MV-4-11 (cell line): Measurements from ENCODE around the gene AQP1.

Experiments used
- DNase-seq: peaks from one replicate; lab custom pipeline; 2025; lab: John Stamatoyannopoulos, UW

The AQP1 gene

GRCh38 chr7:30906515-30907240, 5.0 kb upstream of the AQP1 start:
- no peak for DNase-seq

DNA sequence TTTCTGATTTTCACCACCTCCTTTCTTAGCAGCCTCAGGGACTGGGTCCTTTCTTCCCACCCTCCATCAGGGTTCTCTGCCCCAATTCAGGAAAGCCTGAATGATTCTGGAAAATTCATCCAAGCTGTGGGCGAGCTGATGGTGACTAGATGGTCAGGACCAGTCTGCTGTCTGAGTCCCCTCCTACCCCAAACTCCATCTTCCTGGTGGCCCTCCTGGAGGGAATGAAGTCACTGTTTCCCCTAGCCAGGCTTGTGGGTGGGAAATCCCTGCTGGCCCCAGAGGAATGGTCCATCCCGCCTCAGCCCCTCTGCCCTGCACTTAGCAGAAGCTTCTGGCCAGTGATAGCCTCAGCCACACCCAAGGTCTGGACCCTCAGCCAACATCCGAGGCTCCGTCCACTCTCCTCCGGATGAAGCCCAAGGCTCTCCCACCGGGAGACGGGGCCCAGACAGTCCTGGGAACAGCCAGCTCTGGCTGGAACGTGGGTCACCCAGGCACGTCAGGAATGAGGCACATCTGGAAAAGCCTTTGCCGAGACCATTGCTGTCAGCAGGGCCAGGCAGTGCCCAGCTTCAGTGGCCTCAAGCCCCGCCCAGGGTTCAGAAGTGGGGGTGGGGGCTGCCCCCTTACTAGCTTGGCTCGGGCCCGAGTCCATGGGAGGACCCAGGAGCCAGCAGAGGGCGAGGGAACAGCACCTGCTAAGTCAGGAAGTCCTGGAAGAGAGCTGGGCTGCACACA, 4.0 kb upstream of the AQP1 start:
- DNase-seq = no peak

DNA sequence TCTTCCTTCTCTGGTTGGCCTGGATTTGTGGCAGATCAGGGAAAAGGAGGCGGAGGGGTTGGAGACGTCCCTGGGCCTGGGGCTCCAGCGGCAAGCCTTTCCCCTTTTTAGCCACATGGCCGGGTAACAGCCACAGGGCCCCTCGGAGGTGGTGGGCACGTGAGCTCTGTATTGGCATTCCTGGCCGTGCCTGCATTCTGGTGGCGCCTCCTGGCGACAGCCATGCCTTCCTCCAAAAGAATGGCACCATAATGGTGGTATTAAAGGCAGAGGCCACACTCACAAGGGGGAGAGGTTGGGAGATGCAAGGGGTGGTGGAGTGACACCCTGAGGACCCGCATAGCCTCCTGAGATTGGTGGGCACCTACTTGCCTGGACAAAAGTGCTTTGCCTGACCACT, 3.0 kb upstream of the AQP1 start:
- no peak for DNase-seq

DNA sequence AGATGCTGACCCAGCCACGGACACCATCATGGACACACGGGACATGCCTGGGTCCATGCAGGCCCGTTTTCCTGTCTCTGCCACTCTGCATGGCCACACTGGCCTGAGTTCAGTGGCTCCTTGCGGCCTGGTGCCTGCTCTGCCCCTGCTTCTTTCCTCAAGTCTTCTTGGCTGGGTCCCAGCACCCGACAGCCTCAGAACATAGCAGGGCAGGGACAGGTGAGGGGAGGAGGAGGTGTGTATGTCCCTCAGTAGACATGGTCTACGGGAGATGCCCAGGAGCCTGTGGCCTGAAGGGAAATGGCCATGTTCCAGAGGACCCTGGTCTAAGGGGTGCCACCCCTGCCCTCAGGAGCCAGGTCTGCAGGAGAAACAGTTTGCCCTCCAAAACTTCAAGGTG, 2.2 kb upstream of the AQP1 start:
- DNase-seq = no peak

DNA sequence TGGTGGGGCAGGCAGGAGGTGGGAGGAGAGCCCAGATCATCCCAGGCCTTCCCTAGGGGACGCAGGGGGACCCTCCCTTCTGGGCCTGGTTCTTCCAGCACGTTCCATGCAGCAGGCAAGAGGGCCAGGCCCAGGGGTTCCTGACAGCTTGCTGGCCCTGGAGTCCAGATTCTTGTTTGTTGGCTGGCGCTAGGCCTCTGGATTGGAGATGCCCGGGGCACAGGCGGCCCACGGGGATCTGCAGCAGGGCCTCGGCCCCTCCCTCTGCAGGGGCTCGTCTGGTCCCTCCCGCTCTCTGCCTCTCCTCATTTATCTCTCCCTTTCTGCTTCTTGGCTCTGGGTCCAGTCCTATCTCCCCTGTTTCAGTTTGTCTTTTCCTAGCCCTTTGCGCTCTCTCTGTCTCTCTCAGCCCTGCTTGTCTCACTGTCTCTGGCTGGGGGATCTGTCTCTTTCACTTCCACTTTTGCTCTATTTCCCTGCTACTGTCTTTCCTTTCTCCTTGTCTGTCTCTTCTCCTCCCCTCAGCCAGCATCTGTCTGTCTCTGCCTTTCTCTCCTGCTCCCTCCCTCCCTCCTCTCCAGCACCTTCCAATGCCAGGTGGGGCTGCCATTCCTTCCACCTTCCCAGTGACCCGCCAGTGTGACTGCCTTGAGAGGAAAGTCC, 1.1 kb upstream of the AQP1 start:
- DNase-seq = peak; percentile 33

GRCh38 chr7:30911133-30911532, 520 bp upstream of the AQP1 start:
- DNase-seq = no peak

- no peak for DNase-seq
Observed at GRCh38 chr7:30912021-30912730, 523 bp downstream of the AQP1 start.

DNA sequence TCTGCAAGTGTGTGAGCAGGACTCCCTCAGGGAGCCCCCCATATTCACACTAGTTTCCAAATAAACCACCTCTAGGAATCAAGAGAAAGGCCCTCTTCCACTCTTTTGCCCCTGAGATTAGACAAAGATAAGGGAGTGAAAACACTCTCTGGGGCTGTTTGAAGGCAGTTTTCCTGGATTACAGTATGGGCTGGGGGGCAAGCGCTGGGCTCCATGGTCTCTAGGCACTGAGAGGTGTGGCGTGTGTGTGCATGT, 1.0 kb downstream of the AQP1 start:
- DNase-seq = no peak

DNA sequence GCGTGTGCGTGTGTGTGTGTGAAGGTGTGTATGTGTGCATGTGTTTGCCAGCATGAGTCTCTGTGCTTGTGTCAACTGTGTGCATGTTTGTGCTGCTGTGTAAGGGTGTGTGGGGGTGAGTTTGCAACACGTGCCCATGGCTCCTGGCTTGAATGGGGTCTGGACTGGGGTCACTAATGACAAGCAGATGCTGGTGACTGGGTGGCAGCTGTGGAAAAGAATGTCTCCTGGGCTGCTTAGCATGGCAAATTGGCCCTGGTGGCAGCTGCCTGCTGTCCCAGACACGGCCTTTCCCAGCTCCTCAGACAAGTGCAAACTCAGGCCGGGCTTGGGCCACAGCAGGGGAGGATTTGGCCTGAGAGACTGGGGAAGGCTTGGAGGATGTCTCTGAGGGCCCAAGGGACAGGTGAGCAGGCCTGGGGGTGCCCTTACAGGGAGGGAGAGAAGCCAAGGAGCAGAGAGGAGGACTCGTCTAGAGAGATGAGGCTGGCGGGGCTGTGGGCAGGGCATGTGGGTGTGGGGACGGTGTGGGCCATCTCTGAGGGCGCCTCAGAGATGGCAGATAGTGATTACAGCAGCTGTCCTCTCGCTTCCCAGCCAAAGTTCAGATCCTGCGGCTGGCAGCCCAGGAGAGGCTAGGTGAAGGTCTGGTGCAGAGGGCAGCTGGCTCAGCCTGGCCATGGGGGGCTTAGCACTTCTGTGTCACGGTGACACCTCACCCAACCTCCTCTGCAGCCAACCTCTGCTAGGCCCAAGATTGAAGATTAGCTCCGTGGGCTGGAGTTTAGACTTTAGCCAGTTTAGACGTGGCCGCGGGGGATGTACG, 1.5 kb downstream of the AQP1 start:
- no peak for DNase-seq

- no peak for DNase-seq
Observed at GRCh38 chr7:30913821-30914515, 2.3 kb downstream of the AQP1 start.

GRCh38 chr7:30914596-30914995, 2.9 kb downstream of the AQP1 start:
- DNase-seq = peak; percentile 36

DNA sequence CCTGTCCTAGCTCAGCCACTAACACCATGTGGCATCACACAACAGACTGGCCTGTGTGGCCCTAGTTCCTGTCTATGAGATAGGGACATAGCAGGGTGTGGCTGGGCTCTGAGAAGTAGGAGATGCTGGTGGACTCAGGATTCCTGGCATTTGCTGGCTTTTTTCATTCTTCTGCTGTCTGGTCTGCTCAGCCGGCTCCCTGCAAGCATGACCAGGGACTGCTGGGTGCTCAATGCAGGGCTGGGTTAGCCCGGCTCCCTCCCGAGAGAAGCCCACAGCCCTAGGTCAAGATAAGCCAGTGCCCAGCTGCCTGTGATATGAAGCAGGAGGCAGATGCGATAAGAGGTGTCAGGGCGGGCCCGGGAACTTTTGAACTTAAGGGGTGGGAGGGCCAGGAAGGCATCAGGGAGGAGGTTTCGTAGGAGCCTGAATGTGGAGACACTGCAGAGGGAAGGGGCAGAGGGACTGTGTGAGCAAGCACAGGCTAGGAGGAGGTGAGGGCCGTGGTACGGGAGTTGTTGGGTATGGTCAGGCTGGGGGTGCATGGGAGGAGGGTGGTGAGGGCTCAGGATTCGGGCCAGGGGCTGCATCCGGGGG, 3.5 kb downstream of the AQP1 start:
- no peak for DNase-seq

- DNase-seq = no peak
Observed at GRCh38 chr7:30915751-30916150, 4.1 kb downstream of the AQP1 start.

DNA sequence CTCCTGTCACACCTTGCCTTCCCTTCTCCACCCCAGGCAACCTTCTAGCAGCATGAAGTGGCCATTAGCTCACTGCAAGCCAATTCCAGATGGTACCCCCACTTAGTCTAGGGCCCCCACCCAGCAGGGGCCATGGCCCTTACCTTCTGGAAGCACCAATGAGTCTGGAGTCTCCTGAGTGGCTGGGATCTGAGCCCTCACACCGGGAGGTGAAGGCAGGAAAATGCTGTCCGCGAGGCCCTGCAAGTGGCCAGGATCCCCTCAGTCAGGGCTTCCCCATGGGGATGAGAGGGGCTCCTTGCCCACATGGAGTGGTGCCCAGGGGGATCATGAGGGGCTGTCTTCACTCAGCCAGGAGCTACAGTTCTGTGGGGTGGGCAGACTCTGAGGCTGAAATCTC, 4.6 kb downstream of the AQP1 start:
- no peak for DNase-seq

- DNase-seq = no peak
Observed at GRCh38 chr7:30916767-30917166, 5.1 kb downstream of the AQP1 start.

DNA sequence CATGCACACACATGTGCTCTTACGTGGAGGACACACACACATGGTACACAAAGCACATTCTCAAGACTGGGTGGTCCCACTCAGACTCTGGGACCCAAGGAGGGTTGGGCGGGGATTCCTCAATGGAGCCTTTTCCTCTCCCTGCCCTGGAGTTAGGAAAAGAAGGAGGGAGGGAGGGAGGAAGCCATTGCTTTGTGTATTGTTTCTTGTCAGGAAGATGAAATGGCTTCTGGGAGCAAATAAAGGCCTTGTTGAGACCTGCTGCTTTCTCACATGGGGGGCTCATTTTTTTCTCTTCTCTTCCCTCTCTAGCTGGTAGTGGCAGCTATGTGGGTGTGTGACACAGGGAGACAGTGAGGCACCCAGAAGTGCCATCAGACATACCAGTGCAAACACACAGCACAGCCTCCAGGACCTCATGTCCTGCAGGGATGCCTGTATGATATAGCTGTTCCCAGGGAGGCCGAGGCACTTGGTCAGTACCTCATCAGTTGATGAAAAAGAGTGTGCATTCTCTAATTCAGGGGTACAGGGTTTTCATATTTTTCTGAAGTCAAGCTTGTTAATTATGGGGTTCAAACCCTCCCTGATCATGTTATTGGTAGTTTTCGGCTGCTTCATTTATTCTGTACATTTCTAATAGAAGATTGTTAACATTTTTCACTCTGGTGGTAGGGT, 5.7 kb downstream of the AQP1 start:
- no peak for DNase-seq

GRCh38 chr7:30918676-30919075, 7.0 kb downstream of the AQP1 start:
- DNase-seq = no peak

GRCh38 chr7:30920021-30920583, 8.4 kb downstream of the AQP1 start:
- no peak for DNase-seq

DNA sequence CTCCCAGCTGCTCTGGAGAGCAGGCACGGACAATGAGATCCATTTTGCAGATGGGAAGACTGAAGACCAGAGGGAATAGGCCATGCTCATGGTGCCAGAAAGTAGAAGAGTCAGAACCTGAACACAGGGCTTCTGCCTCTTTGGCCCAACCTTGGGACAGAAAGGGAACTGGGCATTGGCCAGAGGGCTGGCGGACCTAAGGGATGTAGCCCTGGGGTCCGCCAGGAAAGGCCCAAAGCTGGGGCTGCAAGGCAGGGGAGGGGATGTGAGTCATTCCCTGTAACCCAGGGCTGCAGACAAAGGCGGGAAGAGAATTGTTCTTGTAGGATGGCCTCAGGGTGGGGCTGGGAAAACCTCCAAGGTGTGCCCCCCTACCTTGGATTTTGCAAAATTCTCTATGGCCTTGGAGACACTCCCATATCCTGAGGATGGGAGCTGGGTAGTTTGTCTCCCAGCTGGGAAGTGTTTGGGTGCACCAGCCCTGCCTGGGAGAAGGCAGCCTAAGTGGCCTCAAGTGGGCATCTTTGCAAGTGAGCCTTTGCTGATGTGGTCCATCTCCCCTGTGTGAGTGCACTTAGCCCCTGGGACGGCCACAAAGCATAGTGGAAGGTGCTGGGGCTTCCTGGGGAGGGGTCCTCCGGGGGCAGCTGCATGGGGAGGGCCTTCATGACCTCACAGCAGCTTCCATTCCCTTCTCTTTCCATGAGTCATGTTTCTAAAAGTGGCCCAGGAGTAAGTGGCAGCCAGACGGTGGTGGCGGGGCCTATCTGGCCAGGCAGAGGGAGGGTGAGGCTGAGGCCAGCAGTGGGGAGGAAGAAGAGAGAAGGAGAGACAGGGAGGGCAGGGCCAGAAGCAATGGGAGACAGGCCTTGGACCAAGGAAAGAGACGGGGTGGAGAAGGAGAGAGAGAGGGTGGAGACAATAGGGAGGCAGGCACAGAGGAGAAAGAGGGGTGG, 9.2 kb downstream of the AQP1 start:
- no peak for DNase-seq
